Spinal cord (tissue), 10 donors: ENCODE results near the gene RAB35. TPM values are rescaled to one million over a fixed set of nuclear protein-coding genes. Genes with fewer than 3 reads are reported as not detected.

Source experiments
- DNase-seq, 6 donors: peaks; one replicate each; pipeline versions ENCODE4 v3.0.0 to v3.0.0-alpha.2; 2013 to 2015; ENCODE audit warnings: low spot score in 6 of 6, low read depth in 4 of 6
- H3K27ac ChIP-seq: one replicate; pipeline ENCODE4 v1.5.1; 2013; ENCODE audit warnings: low read depth, low read length, control low read depth
- H3K27me3 ChIP-seq: one replicate; pipeline ENCODE4 v1.6.1; 2013; ENCODE audit warnings: low read length; ENCODE audit not compliant: control insufficient read depth, insufficient read depth
- H3K36me3 ChIP-seq: one replicate; pipeline ENCODE4 v1.6.1; 2013; ENCODE audit warnings: low read length; ENCODE audit not compliant: control insufficient read depth, insufficient read depth
- H3K4me1 ChIP-seq: one replicate; pipeline ENCODE4 v1.6.1; 2013; ENCODE audit warnings: low read length; ENCODE audit not compliant: control insufficient read depth, insufficient read depth
- H3K4me3 ChIP-seq: one replicate; pipeline ENCODE4 v1.5.1; 2013; ENCODE audit warnings: low read depth, low read length, control low read depth
- H3K9me3 ChIP-seq: one replicate; pipeline ENCODE4 v1.6.1; 2013; ENCODE audit warnings: low read length; ENCODE audit not compliant: control insufficient read depth, insufficient read depth
- WGBS: methylation state at CpG from one replicate; pipeline ENCODE4 v1.1.5; 2013; ENCODE audit warnings: missing lambda C conversion rate; ENCODE audit not compliant: insufficient coverage; 5-methylcytosine and 5-hydroxymethylcytosine counted together
- long read RNA-seq, 4 donors: transcript quantifications; one replicate each; lab custom pipeline, GENCODE V29; 2026
- polyA plus RNA-seq, 2 donors: library from polyadenylated mRNA; unstranded; fragments of 120-200 nt; gene quantifications; one replicate each; pipeline ENCODE4 v1.2.1, GENCODE V29; 2013; ENCODE audit not compliant: insufficient read length in 2 of 2
- total RNA-seq, 2 donors: library from RNA; depleted of rRNA in 1 of 2; stranded (reverse); fragments of 120-200 nt in 1 of 2; fragments of >200 nt in 1 of 2; gene quantifications; one replicate each; pipeline versions ENCODE4 v1.2.3 to v1.2.4, GENCODE V29; 2013 to 2014
- donor health status: healthy.

The RAB35 gene
- 10 to 100 TPM; 20.7 to 32.8 TPM for total RNA-seq
- polyA plus RNA-seq = 10 to 100 TPM; 61.6 to 64.2 TPM
- long read RNA-seq, donor 1, transcript RAB35-201 (6 exons, 2,945 nt) = major isoform, 18 of 19 reads
- long read RNA-seq, donor 1, partial matches to known transcripts = 0 of 19 reads
- long read RNA-seq, donor 1, other reads (novel, unspliced or antisense) = 0 of 19 reads
- long read RNA-seq, donor 2, transcript RAB35-201 (6 exons, 2,945 nt) = major isoform, 9 of 16 reads
- long read RNA-seq, donor 2, partial matches to known transcripts = 6 of 16 reads
- long read RNA-seq, donor 2, other reads (novel, unspliced or antisense) = 0 of 16 reads
- long read RNA-seq, donor 3, transcript RAB35-201 (6 exons, 2,945 nt) = major isoform, 13 of 20 reads
- long read RNA-seq, donor 3, partial matches to known transcripts = 7 of 20 reads
- long read RNA-seq, donor 3, other reads (novel, unspliced or antisense) = 0 of 20 reads
- long read RNA-seq, donor 4, transcript RAB35-201 (6 exons, 2,945 nt) = major isoform, 26 of 36 reads
- long read RNA-seq, donor 4, partial matches to known transcripts = 10 of 36 reads
- long read RNA-seq, donor 4, other reads (novel, unspliced or antisense) = 0 of 36 reads

GRCh38 chr12:120116441-120116791 is at the start of gene RAB35:
Gene RAB35, minus strand, starts transcription at chr12:120116753. Its CDS starts 103 bp downstream, at chr12:120116650.
- WGBS = under 1% methylated on average over 50 of the region's 50 CpGs
- no peak for DNase-seq
- H3K9me3 ChIP-seq = no peaks in the 10 kb centered on the region
- peaks cover 19% of the 10 kb centered on the region for H3K4me1 ChIP-seq
- H3K27ac ChIP-seq = peak within 1 kb of the TSS; percentile 93
- H3K36me3 ChIP-seq = peaks cover 15% of the 10 kb centered on the region
- H3K4me3 ChIP-seq = peak within 1 kb of the TSS; percentile 79
- no peaks in the 10 kb centered on the region for H3K27me3 ChIP-seq

- H3K9me3 ChIP-seq = no peaks in the 10 kb centered on the region
- H3K27ac ChIP-seq = no peak overlapping the region
- no peaks in the 10 kb centered on the region for H3K27me3 ChIP-seq
- no peak for DNase-seq
- H3K4me3 ChIP-seq = no peak overlapping the region
- peaks cover 87% of the 10 kb centered on the region for H3K36me3 ChIP-seq
- no peaks in the 10 kb centered on the region for H3K4me1 ChIP-seq
- WGBS = 93% methylated on average over 9 of the region's 11 CpGs
Observed at GRCh38 chr12:120164293-120164692, 47.7 kb upstream of the RAB35 start.

GRCh38 chr12:120162763-120163162 is 46.2 kb upstream of the RAB35 start:
- H3K36me3 ChIP-seq = peaks cover 88% of the 10 kb centered on the region

GRCh38 chr12:120161852-120162251 is 45.3 kb upstream of the RAB35 start:
- no peak for DNase-seq
- Histone ChIP-seq H3K4me3 (no peak overlapping the region), H3K27ac (no peak overlapping the region), H3K36me3 (peaks cover 92% of the 10 kb centered on the region), H3K4me1 (no peaks in the 10 kb centered on the region), H3K27me3 (no peaks in the 10 kb centered on the region), H3K9me3 (no peaks in the 10 kb centered on the region)
- 93% methylated on average over 11 of the region's 11 CpGs for WGBS

More at GRCh38 chr12:120162763-120163162, 46.2 kb upstream of the RAB35 start:
- Histone ChIP-seq H3K27me3 (no peaks in the 10 kb centered on the region), H3K9me3 (no peaks in the 10 kb centered on the region), H3K4me3 (no peak overlapping the region), H3K27ac (no peak overlapping the region), H3K4me1 (no peaks in the 10 kb centered on the region)
- WGBS = 94% methylated on average over 4 of the region's 8 CpGs
- no peak for DNase-seq

- Histone ChIP-seq H3K4me1 (no peaks in the 10 kb centered on the region), H3K4me3 (no peak overlapping the region), H3K9me3 (no peaks in the 10 kb centered on the region), H3K27me3 (no peaks in the 10 kb centered on the region), H3K27ac (no peak overlapping the region), H3K36me3 (peaks cover 93% of the 10 kb centered on the region)
- WGBS = 97% methylated on average over 10 of the region's 12 CpGs
- DNase-seq = no peak
Observed at GRCh38 chr12:120159509-120160237, 43.1 kb upstream of the RAB35 start.

- no peak for DNase-seq
- Histone ChIP-seq H3K4me1 (no peaks in the 10 kb centered on the region), H3K4me3 (no peak overlapping the region), H3K36me3 (peaks cover 94% of the 10 kb centered on the region), H3K27me3 (no peaks in the 10 kb centered on the region), H3K27ac (no peak overlapping the region), H3K9me3 (no peaks in the 10 kb centered on the region)
- 100% methylated on average over 4 of the region's 10 CpGs for WGBS
Observed at GRCh38 chr12:120158351-120158750, 41.8 kb upstream of the RAB35 start.

- H3K4me3 ChIP-seq = no peak overlapping the region
- no peaks in the 10 kb centered on the region for H3K4me1 ChIP-seq
- no peak for DNase-seq
- peaks cover 94% of the 10 kb centered on the region for H3K36me3 ChIP-seq
- H3K9me3 ChIP-seq = no peaks in the 10 kb centered on the region
- no peak overlapping the region for H3K27ac ChIP-seq
- no peaks in the 10 kb centered on the region for H3K27me3 ChIP-seq
- WGBS = 95% methylated on average over 6 of the region's 11 CpGs
Observed at GRCh38 chr12:120157678-120158077, 41.1 kb upstream of the RAB35 start.

GRCh38 chr12:120156315-120157259 is 40.0 kb upstream of the RAB35 start:
- H3K4me3 ChIP-seq = no peak overlapping the region
- no peak for DNase-seq
- H3K36me3 ChIP-seq = peaks cover 88% of the 10 kb centered on the region
- 95% methylated on average over 18 of the region's 22 CpGs for WGBS
- H3K9me3 ChIP-seq = no peaks in the 10 kb centered on the region
- no peak overlapping the region for H3K27ac ChIP-seq
- no peaks in the 10 kb centered on the region for H3K27me3 ChIP-seq
- H3K4me1 ChIP-seq = no peaks in the 10 kb centered on the region

GRCh38 chr12:120155072-120155471 is 38.5 kb upstream of the RAB35 start:
- Histone ChIP-seq H3K27me3 (no peaks in the 10 kb centered on the region), H3K4me3 (no peak overlapping the region), H3K27ac (no peak overlapping the region), H3K4me1 (no peaks in the 10 kb centered on the region), H3K36me3 (peaks cover 89% of the 10 kb centered on the region), H3K9me3 (no peaks in the 10 kb centered on the region)
- 96% methylated on average over 15 of the region's 15 CpGs for WGBS
- DNase-seq = no peak
